ENCODE results near the gene RABGAP1L.
A peak's percentile ranks its signal among the peaks of the same experiment; 100 is the strongest.
"Not testable (repeated sequence)": the region's sequence is repeated elsewhere in the genome, so short reads cannot be mapped to it uniquely, and the experiment has no call there.

The RABGAP1L gene

DNA sequence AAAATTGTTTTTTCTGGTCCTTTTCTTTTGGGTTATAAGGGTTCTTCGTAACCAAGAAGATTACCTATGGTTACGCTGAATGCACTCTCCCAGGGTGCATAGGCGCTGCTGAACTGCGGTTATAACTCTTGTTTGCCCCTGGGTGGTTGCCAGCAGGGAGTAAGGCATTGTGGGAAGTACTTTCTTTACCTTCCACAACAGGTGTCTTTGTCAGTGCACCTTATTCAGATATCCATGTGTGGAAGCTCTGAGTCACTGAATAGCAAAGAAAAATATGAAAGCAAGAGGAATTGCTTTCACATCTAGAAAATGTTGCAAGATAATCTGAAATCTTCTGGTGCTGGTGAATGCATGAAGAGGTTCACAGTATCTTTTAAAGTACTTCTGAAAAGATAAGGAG is 716.0 kb downstream of the RABGAP1L start:
- no peak for DNase-seq (ENCODE audit: low spot score)

DNA sequence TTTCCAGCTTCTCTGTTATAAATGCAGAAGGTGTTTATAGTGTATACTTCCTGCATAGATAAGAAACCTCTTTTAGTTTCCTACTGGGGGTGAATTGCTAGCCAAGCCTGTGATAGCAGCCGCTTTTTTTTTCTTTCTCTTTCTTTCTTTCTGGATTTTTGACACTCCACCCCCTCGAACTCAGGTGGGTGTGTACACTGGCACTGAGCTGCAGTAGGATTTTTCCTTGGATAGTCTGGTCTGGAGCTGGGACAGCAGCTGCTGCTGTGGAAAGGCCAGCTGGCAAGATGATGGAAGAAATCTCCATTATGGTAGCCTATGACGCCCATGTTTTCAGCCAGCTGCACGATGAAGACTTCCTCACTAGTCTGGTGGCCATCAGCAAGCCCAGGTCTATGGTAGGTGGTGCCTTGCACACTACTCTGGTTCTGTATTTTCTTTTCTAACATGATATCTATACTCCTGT is 717.9 kb downstream of the RABGAP1L start:
- no peak for DNase-seq (ENCODE audit: low spot score)

DNA sequence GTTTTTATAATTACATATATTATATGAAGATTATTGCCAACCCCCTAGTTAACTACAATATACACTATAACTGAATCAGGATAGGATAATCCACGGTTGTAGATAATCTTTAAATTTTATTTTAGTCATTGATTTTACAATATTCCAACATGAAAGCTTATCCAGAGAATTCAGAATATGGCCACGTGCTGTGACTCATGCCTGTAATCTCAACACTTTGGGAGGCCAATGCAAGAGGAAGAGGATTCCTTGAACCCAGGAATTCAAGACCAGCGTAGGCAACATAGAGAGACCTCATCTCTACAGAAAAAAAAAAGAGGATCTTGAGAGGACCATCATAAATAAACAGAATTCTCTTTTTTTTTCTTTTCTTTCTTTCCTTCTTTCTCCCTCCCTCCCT is 720.9 kb downstream of the RABGAP1L start:
- DNase-seq (ENCODE audit: low spot score) = no peak

DNA sequence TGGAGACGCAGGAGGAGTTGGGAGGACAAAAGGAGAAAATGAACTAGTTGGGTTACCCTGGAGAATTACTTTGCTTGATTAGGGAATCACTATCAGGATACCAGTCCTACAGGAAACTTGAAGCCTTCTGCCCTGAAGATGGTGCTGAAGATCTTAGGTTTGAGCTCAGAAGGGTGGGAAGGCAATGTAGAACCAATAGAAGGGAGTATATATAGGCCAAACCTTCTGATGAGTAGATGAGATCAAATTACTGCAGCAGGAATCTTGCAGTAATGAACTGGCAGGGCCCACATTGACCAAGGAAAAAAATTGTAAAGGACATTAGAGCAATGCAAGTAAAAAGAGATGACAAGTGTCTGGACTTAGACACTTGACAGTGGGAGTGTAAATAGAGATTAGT is 724.1 kb downstream of the RABGAP1L start:
- peak; percentile 31 for DNase-seq (ENCODE audit: low spot score)

DNA sequence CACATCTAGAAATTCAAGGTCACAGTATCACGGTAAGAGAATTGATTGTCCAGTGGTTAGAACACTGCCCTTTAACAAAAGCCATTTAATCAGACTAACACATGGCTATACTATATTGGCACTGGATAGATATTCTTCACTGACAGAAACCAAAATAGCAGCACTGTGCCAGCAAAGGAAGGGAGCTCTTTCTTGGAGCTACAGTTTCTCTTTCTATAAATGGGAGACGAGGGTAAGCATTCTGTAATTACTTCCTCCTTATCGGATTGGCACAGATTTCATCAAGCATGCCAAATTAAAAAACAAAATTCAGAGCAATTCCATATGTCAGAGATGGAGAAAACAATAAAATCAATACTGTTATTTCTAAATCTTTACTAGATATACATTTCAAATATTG is 724.7 kb downstream of the RABGAP1L start:
- no peak for DNase-seq (ENCODE audit: low spot score)

DNA sequence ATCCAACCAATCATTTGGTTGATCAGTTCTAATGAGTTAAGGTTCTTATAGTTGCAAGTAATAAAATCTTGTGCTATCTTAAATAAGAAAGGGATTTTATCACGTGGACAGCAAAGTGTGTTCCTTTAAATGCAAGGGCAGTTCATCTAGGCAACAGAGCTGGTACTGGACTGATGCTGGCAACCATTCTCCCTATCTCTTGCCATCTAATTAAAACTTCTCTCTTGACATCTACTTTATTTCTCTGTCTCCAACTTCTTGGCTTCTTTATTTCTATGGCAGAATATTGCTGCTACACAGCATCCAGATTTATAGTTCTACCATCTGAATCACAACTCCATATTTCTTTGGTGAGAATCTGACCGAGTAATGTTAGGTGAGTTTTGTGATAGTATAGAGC is 725.2 kb downstream of the RABGAP1L start:
- no peak for DNase-seq (ENCODE audit: low spot score)

DNA sequence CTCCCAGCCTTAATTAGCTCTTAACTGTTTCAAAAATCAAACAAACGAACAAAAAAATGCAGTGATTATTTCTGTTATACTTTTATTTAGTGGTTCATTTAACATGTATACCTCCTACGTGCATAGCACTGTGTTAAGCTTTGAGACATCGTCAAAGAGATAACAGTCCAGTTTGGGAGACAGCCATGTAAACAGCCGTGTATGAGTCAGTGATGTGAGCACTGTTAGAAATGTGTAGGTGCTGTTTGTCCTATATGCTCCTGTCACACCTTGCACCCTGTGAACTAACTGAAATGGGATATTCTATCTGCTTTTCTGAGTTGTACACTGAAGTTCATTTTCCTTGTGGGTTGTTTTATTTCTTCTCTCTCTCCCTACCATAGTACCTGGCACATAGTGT is 730.7 kb downstream of the RABGAP1L start:
- DNase-seq (ENCODE audit: low spot score) = no peak

DNA sequence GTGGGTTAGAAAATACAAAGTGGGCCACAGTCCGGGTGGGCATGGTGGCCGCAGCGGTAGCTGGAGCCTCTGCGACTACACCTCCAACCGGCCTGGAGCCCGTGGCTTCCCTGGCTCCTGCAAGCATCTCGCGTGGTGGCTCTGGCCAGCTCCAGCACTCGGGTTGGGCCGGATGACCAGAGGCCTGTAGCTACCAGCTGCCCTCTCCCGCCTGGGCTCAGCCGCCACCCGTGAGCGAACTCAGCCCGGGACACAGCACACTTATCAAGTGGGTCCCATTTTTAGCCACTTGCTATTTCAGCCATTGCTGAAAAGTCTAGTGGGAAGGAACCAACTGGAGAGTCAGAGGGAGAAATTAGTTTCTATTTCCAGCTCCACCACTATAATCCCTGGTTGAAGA is 732.7 kb downstream of the RABGAP1L start:
- DNase-seq (ENCODE audit: low spot score) = no peak

DNA sequence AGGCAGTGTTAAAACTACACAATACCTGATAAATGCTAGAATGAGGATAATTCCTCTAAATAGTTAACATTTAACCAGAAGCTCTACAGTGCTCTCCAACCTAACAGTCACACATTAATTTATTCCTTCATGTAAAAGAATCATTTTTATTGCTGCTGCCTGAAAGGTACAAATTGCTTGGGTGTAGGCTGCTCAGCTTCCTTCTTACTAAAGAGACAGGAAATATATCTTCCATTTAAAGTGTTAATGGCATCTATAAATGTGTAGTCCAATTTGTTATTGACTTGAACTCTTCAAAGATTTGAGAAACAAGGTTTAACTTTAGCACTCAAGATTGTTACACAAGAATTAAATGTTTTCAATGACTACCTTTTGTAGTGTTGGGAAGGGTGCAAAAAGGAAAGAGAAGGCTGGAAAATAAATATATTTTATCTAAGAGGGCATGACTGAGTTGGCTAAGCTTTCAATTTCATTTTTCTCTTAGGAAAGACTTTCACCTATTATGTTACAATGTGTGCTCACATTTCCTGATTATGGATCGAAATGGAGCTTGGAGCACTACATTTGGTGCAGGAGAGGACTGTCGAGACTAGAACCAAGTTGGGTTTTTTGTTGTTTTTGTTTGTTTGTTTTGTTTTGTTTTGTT is 734.9 kb downstream of the RABGAP1L start:
- DNase-seq (ENCODE audit: low spot score) = no peak

DNA sequence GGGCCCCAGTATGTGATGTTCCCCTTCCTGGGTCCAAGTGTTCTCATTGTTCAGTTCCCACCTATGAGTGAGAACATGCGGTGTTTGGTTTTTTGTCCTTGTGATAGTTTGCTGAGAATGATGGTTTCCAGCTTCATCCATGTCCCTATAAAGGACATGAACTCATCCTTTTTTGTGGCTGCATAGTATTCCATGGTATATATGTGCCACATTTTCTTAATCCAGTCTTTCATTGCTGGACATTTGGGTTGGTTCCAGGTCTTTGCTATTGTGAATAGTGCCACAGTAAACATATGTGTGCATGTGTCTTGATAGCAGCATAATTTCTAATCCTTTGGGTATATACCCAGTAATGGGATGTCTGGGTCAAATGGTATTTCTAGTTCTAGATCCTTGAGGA is 736.3 kb downstream of the RABGAP1L start:
- DNase-seq (ENCODE audit: low spot score) = not testable (repeated sequence)

DNA sequence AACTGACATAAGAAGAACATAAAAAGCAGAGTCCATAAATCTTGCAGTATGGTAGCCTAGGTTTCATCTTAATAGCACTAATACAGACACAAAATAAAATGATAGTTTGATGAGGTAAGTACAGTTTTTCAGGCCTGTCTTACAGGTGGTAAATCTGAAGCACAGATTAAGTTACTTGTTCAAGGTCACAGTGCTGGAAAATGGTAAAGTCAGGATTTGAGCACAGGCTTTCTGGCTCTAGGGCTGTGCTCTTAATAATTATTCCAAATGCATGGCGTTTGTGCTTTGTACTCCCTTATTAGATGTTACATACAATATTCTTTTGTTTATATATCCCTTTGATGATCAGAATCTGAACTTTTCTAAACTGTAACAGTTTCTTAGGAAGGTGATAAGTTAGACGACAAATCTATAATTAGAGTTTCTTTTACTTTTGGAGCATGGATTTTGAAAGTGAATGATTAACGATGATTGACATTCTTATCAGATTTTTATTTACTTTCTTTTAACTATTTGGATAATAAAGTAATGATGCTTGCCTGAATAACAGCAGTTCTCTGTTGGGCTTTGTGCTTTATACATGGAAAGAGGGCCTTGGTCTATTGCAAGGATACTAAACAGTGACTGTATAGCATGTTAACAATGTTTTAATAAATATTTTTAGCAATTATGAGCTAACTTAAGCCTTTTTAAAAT is 738.9 kb downstream of the RABGAP1L start:
- no peak for DNase-seq (ENCODE audit: low spot score)

DNA sequence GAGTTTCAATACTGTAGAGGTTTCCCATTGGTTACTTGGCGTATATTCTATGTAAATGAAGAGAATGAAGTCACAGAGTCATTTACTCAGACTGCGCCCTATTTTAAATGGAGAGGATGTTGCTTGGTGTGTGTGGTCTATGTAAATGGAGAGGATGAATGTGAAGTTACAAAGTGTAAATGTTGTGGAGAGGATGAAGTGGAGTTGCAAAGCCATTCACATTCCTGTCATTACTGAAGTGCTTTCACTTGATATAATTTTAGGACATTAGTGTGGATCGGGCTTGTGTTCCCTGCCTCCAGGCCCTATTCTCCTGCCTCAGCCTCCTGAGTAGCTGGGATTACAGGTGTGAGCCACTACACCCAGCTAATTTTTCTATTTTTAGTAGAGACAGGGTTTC is 741.0 kb downstream of the RABGAP1L start:
- DNase-seq (ENCODE audit: low spot score) = no peak

DNA sequence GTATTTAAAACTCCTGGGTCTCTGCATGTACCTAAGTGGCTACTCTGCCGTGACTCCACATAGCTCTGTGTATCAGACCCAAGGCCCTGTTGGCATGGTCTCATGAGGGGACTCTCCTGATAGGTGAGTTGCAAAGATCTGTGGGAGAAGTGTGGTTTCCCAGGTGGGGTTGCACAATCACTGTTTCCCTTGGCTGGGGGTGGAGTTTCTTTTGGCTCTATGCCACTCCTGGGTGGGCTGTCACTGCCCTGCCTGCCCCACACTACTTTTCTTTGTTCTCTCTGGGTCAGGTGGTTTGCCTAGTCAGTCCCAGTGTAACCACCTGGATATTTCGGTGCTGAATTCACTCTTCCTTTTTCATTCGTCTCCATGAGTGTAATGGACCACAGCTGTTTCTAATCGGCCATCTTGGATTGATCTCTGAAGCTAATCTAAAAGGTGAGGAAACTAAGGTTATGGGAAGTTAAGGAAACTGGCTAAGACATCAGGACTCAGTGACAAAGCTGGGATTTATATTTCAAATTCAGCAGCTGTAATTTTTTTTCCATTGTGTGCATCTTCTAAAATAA is 743.3 kb downstream of the RABGAP1L start:
- DNase-seq (ENCODE audit: low spot score) = no peak

DNA sequence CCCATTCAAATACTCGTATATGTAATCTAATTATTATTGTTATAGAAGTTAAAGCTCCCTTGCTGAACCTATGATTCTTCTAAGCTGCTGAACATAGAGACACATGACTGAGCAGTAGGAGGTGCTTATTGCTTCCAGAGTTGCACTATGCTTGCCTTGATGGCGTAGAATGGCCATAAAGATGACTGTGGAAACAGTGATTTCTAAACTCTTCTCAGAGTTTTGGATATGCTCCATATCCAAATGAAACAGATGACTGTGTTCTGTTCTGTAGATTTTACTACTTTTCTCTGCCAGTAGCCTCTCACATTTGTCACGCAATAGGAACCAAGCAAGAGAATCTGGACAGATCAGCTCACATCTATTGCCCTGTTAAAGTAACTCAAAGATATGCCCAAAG is 752.3 kb downstream of the RABGAP1L start:
- DNase-seq (ENCODE audit: low spot score) = no peak

DNA sequence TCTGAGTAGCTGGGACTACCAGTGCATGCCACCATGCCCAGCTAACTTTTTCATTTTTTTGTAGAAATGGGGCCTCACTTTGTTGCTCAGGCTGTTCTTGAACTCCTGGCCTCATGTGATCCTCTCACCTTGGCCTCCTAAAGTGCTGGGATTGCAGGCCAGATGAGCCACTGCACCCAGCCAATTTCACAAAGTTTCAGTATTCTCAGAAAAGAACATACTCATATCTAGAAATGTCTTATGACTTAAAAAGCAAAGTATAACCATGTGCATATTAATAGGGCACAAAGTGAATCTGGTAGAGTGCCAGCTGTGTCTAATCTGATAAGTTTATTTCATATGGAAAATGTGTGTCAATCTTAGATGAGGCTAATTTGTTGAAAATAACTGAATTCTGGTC is 752.9 kb downstream of the RABGAP1L start:
- no peak for DNase-seq (ENCODE audit: low spot score)

DNA sequence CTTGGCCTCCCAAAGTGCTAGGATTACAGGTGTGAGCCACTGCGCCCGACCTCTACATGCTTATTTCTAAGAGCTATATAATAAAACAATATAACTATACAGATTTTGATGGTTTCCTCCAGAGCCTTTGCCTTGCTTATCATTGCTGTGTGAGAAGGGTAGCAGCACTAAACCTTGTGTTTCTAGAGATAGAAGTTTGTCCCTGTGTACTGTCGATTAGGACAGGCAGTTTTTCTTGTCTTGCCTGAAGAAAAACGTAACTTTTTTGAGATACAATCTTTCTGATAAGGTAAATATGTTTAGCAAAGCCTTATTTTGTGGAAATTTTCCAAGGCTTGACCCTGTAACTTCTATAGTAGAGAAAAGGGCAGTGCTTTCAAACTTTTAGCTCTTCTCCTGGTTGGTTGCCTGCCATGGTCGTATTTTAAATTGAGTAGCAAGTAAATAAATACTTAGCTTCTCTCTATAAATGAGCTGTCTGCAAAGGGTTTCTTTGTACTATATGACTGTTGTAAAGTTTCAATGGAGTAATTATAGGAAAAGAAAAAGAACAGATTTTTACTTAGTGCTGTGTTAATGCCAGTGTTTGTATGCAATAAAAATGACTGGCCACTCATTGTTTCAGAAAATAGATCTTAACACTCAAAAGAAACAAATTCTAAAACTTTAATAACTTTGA is 754.0 kb downstream of the RABGAP1L start:
- no peak for DNase-seq (ENCODE audit: low spot score)

DNA sequence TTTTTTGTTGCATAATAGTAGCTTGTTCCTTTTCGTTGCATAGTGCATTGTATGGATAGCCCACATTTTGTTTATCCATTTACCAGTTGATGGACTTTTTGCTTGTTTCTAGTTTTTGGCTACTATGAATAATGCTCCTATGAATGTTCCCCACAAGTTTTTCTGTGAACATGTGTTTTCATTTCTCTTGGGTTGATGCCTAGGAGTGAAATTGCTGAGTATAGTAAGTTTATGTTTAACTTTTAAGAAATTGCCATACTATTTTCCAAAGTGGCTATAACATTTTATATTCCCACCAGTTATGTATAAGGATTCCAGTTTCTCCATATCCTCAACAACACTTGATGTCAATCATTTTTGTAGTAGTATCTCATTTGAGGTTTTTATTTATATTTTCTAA is 755.7 kb downstream of the RABGAP1L start:
- DNase-seq (ENCODE audit: low spot score) = no peak

DNA sequence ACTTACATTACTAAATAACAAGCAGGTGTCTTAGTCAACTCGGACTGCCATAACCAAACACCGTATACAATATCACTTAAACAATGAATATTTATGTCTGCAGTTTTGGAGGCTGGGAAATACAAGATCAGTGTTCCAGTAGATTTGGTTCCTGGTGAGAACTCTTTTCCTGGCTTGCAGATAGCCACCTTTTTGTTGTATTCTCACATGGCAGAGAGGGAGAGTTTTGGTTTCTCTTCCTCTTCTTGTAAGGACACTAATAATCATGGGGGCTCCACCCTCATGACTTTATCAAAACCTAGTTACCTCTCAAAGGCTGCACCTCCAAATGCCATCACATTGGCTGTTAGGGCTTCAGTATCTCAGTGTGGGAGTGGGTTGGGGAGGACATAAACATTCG is 757.5 kb downstream of the RABGAP1L start:
- no peak for DNase-seq (ENCODE audit: low spot score)

DNA sequence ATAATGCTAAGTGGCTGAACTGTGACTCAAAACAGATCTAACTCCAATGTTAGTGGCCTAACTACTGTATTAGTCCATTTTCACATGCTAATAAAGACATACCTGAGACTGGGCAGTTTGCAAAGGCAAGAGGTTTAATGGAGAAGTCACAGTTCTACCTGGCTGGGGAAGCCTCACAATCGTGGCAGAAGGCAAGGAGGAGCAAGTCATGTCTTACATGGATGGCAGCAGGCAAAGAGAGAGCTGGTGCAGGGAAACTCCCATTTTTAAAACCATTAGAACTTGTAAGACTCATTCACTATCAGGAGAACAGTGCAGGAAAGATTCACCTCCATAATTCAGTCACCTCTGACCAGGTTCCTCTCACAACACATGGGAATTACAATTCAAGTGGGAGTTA is 760.8 kb downstream of the RABGAP1L start:
- DNase-seq (ENCODE audit: low spot score) = no peak

DNA sequence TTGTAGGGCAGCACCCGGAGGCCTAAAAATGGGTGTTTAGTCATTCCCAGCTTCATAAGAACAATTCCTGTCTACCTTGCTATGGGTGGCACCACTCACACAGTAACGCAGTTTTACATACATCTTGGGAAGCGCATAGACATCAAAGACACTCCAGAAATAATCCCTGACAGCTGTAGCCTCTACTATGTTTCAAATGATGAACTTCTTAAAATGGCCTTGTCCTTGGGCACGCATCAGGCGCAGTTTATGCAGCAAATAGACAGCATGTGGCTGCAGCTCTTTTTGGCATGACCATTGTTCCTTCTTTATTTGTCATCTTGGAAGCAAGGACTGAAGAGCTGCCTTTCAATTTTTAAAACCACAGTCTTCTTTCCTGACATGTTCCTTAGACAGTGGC is 762.8 kb downstream of the RABGAP1L start:
- no peak for DNase-seq (ENCODE audit: low spot score)

DNA sequence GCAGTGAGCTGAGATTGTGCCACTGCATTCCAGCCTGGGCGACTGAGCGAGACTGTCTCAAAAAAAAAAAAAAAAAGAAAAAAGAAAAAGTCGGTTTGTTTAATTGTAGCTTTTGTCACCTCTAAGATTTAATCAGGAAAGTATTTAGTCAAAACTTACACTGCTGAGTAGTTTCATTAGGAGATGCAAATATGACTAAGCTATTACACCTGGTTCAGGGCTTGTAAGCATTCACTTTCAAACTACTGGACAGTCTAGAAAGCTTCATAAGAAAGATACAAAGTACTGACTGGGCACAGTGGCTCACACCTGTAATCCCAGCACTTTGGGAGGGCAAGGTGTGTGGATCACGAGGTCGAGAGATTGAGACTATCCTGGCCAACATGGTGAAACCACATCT is 764.5 kb downstream of the RABGAP1L start:
- DNase-seq (ENCODE audit: low spot score) = no peak

DNA sequence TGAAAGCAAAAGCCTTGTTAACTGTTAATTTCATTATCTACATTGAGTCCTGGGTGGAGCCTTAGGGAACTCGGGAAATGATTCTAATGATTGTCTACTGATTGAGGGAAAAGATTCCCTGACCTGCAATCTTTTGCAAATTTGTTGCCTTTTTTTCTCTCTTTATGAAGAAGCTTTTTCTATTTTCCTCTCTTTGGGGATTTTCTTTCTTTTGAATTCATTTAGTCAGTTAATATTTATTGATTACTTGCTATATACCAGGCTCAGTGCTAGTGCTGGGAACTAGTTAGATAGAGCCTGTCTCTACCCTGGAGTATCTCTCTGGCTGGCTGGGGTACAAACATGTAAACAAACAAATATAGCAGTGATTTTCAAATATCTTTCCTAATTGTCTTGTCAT is 769.2 kb downstream of the RABGAP1L start:
- DNase-seq (ENCODE audit: low spot score) = no peak

DNA sequence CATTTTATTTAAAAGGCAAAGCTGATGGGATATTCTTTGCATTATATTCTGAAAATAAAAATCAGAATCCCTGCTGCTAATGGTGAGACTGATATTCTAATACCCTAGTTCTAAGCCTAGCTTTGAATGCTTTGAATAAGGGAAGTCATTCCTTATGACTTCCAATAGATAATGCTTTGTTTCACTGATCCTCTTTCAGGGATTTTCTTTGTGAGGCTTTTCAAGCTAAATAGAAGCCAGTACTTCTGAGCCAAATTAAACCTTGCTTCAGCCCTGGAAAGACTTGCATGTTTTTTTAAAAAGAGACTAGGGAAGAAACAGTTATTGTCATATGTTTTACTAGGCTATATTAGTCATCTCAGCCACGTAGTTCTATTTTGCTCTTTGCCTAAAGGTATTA is 771.9 kb downstream of the RABGAP1L start:
- DNase-seq (ENCODE audit: low spot score) = peak; percentile 53

All from COLO829 (cell line).